Endothelial cell of umbilical vein (primary cell): ENCODE data around the gene MOCS2. TPM values are rescaled to one million over a fixed set of nuclear protein-coding genes. Genes with fewer than 3 reads are reported as not detected.

ENCODE experiments used
- BruUV-seq: library from RNA; stranded (reverse); fragments of 400-500 nt; replicated peaks from 2 replicates; lab custom pipeline; 2021; lab: Mats Ljungman, UMichigan
- CTCF ChIA-PET: fragments of 300-600, 350-600 bp; sonication (Branson Sonifier 250); formaldehyde crosslinking; loops from one replicate; lab custom pipeline; 2021; ENCODE audit warnings: antibody characterized with exemption, inconsistent platforms; lab: Charles Lee
- POLR2A ChIA-PET: fragments of 300-600, 350-600 bp; sonication (Branson Sonifier 250); formaldehyde crosslinking; loops from one replicate; lab custom pipeline; 2021; ENCODE audit warnings: antibody characterized with exemption, inconsistent platforms; lab: Charles Lee
- DNase-seq: peaks from one replicate; pipeline ENCODE4 v3.0.0-alpha.2; 2011; ENCODE audit warnings: low read depth, low spot score
- FAIRE-seq: peaks from 2 replicates; lab custom pipeline; 2011; peaks lifted over from hg19 to GRCh38; lab: Jason Lieb, UNC
- H2AFZ ChIP-seq: 2 replicates; pipeline ENCODE4 v1.6.0; 2012; ENCODE audit warnings: low read depth, low read length, control low read depth, inconsistent platforms
- H3K27ac ChIP-seq: 2 replicates; pipeline ENCODE4 v1.5.1; 2011; ENCODE audit warnings: low read depth, mild to moderate bottlenecking, control low read depth, low read length, moderate library complexity; ENCODE audit not compliant: insufficient read depth
- H3K27me3 ChIP-seq, 2 experiments: 2 replicates each; pipeline versions ENCODE4 v1.6.0 to v1.6.1; 2011; ENCODE audit warnings: low read length in 2 of 2, mixed read lengths in 1 of 2; ENCODE audit not compliant: control insufficient read depth in 2 of 2, insufficient read depth in 2 of 2
- H3K36me3 ChIP-seq, 2 experiments: 2 replicates in 1 of 2; 3 replicates in 1 of 2; pipeline ENCODE4 v1.5.1; 2011; ENCODE audit warnings: low read length in 2 of 2, mild to moderate bottlenecking in 1 of 2, moderate library complexity in 1 of 2; ENCODE audit not compliant: control insufficient read depth in 2 of 2, insufficient read depth in 2 of 2; ENCODE audit errors: extremely low read depth in 1 of 2
- H3K4me1 ChIP-seq: 3 replicates; pipeline ENCODE4 v1.5.1; 2011; ENCODE audit warnings: mild to moderate bottlenecking, low read length; ENCODE audit not compliant: control insufficient read depth, insufficient read depth; ENCODE audit errors: extremely low read depth
- H3K4me2 ChIP-seq: 2 replicates; pipeline ENCODE4 v1.6.1; 2011; ENCODE audit warnings: low read length, control low read depth, mixed read lengths; ENCODE audit not compliant: insufficient read depth
- H3K4me3 ChIP-seq, 3 experiments: fragments of 200-600 bp in 1 of 3; sonication (generic), shearing (Covaris generic) in 1 of 3; replicated peaks in 1 of 3; 2 replicates each; pipeline ENCODE4 v1.5.1; 2011 to 2016; ENCODE audit warnings: control low read depth in 3 of 3, low read length in 3 of 3, mild to moderate bottlenecking in 2 of 3, inconsistent platforms in 1 of 3, low read depth in 1 of 3, moderate library complexity in 1 of 3; ENCODE audit not compliant: insufficient read depth in 1 of 3
- H3K79me2 ChIP-seq: 2 replicates; pipeline ENCODE4 v1.6.0; 2012; ENCODE audit warnings: low read length, inconsistent platforms; ENCODE audit not compliant: control insufficient read depth, insufficient read depth
- H3K9ac ChIP-seq: replicated peaks from 2 replicates; pipeline ENCODE3; 2011; ENCODE audit warnings: low read length, control low read depth; ENCODE audit not compliant: insufficient read depth; ENCODE audit errors: extremely low read depth
- H3K9me1 ChIP-seq: replicated peaks from 3 replicates; pipeline ENCODE4 v1.6.0; 2011; ENCODE audit warnings: mild to moderate bottlenecking, low read length; ENCODE audit not compliant: control insufficient read depth, insufficient read depth; ENCODE audit errors: extremely low read depth
- H3K9me3 ChIP-seq: replicated peaks from 2 replicates; pipeline ENCODE4 v1.5.1; 2012; ENCODE audit warnings: low read length, inconsistent platforms; ENCODE audit not compliant: control insufficient read depth, insufficient read depth
- H4K20me1 ChIP-seq: replicated peaks from 2 replicates; pipeline ENCODE3; 2011; ENCODE audit warnings: mild to moderate bottlenecking, low read length; ENCODE audit not compliant: control insufficient read depth, insufficient read depth; ENCODE audit errors: extremely low read depth
- EZH2 ChIP-seq: IDR thresholded peaks from 2 replicates; pipeline ENCODE4 v1.6.1; 2012; ENCODE audit warnings: borderline replicate concordance, low read depth, mild to moderate bottlenecking, moderate library complexity, low read length, inconsistent platforms; ENCODE audit not compliant: severe bottlenecking
- FOS ChIP-seq: IDR thresholded peaks from 2 replicates; pipeline ENCODE4 v1.6.1; 2011; ENCODE audit warnings: mild to moderate bottlenecking, low read length, moderate library complexity, borderline replicate concordance; ENCODE audit not compliant: insufficient read depth
- GATA2 ChIP-seq: IDR thresholded peaks from 2 replicates; pipeline ENCODE4 v1.7.0; 2011; ENCODE audit warnings: low read depth, mild to moderate bottlenecking, moderate library complexity, mixed read lengths, low read length; ENCODE audit not compliant: insufficient read length, insufficient read depth
- JUN ChIP-seq: IDR thresholded peaks from 2 replicates; pipeline ENCODE4 v1.6.1; 2011; ENCODE audit warnings: borderline replicate concordance, low read depth; ENCODE audit not compliant: insufficient read length, insufficient read depth
- MYC ChIP-seq: IDR thresholded peaks from one replicate; pipeline ENCODE4 v1.6.1; 2011; ENCODE audit warnings: mild to moderate bottlenecking, low read depth, low read length
- POLR2A ChIP-seq: IDR thresholded peaks from 2 replicates; pipeline ENCODE4 v1.6.1; 2012; ENCODE audit warnings: low read depth, mild to moderate bottlenecking, control low read depth, low read length
- POLR2AphosphoS5 ChIP-seq: IDR thresholded peaks from 2 replicates; pipeline ENCODE4 v1.6.1; 2012; ENCODE audit warnings: low read depth, mild to moderate bottlenecking, control low read depth, low read length, moderate library complexity; ENCODE audit not compliant: insufficient read depth
- dilution Hi-C: fragments of 300-500 bp; cut with MboI; formaldehyde crosslinking; loops from one replicate; pipeline ENCODE4 v1.15.0; 2019; ENCODE audit warnings: low sequenced_read_pairs; ENCODE audit not compliant: extremely low pct_ligation_motif_present
- intact Hi-C: fragments of 100-400 bp; cut with micrococcal nuclease; formaldehyde crosslinking; loops from one replicate; pipeline ENCODE4 v1.10.0; 2022
- polyA plus RNA-seq, 4 experiments: library from polyadenylated mRNA; depleted of rRNA in 3 of 4; stranded (reverse) in 3 of 4; unstranded in 1 of 4; fragments of >200 nt; gene quantifications; 2 replicates each; pipeline versions ENCODE4 v1.2.1 to v1.2.3, GENCODE V29; 2011 to 2012; ENCODE audit warnings: missing spikeins in 1 of 4
- total RNA-seq: library from RNA; stranded (reverse); gene quantifications from 2 replicates; pipeline ENCODE4 v1.2.3, GENCODE V29; 2021
- TF ChIP-seq, protein P1 (sequence below), 2 donors: IDR thresholded peaks; 1 replicate in 1 of 2; 2 replicates in 1 of 2; pipeline ENCODE4 v1.5.1; 2011; ENCODE audit warnings: low read length in 2 of 2, mild to moderate bottlenecking in 2 of 2, moderate library complexity in 2 of 2, control low read depth in 1 of 2, inconsistent platforms in 1 of 2, low read depth in 1 of 2; ENCODE audit not compliant: insufficient read depth in 1 of 2; ENCODE audit errors: extremely low read depth in 1 of 2
- TF ChIP-seq, protein P2 (sequence below): IDR thresholded peaks from 2 replicates; pipeline ENCODE4 v1.6.1; 2011; ENCODE audit not compliant: insufficient read depth, insufficient read length

The MOCS2 gene
- total and polyA plus RNA-seq, 2 donors (not counting 3 experiments of a cell fraction or from before 2014, with no cell fraction given) = 14.3 to 31.5 TPM

DNA sequence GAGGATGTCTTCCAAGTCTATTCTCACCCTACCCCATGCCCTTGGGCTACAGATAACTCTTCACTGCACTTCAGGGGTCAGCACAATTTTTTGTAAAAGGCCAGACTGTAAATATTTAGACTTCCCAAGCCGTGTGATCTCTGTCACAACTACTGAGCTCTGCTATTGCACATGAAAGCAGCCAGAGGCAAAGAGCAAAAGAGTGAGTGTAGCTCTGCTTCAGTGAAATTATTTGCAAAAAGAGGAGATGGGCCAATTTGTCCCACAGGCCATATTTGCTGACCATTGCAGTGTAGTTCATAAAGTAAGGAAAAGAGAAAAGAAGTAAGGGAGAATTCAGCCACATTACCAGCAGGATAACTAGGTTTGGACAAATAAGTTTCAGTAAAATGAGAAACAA is 7.0 kb upstream of the MOCS2 start:
- H2AFZ ChIP-seq = no peak overlapping the region
- POLR2A ChIA-PET = no interaction called here
- dilution Hi-C loops = no loop called here
- H3K36me3 ChIP-seq = no peaks in the 10 kb centered on the region
- no peaks in the 10 kb centered on the region for H3K4me1 ChIP-seq
- no peak for TF ChIP-seq POLR2AphosphoS5
- TF ChIP-seq, protein P1, sequence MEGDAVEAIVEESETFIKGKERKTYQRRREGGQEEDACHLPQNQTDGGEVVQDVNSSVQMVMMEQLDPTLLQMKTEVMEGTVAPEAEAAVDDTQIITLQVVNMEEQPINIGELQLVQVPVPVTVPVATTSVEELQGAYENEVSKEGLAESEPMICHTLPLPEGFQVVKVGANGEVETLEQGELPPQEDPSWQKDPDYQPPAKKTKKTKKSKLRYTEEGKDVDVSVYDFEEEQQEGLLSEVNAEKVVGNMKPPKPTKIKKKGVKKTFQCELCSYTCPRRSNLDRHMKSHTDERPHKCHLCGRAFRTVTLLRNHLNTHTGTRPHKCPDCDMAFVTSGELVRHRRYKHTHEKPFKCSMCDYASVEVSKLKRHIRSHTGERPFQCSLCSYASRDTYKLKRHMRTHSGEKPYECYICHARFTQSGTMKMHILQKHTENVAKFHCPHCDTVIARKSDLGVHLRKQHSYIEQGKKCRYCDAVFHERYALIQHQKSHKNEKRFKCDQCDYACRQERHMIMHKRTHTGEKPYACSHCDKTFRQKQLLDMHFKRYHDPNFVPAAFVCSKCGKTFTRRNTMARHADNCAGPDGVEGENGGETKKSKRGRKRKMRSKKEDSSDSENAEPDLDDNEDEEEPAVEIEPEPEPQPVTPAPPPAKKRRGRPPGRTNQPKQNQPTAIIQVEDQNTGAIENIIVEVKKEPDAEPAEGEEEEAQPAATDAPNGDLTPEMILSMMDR (IDR thresholded peaks at IDR 0.05; ENCODE audit: extremely low read depth in 1 of 2, insufficient read depth in 1 of 2, low read depth in 1 of 2, low read length in 2 of 2) = no peak
- no peak for TF ChIP-seq MYC
- no peak for TF ChIP-seq JUN
- no peak for TF ChIP-seq GATA2
- no peak for TF ChIP-seq POLR2A
- TF ChIP-seq, protein P2, sequence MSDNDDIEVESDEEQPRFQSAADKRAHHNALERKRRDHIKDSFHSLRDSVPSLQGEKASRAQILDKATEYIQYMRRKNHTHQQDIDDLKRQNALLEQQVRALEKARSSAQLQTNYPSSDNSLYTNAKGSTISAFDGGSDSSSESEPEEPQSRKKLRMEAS = no peak
- TF ChIP-seq FOS = no peak
- no peak for TF ChIP-seq EZH2
- no peak overlapping the region for H3K4me3 ChIP-seq
- peaks cover 0 to 2% of the 10 kb centered on the region in 2 experiments for H3K27me3 ChIP-seq
- intact Hi-C loops = no loop called here
- H3K9me3 ChIP-seq = no peaks in the 10 kb centered on the region
- H3K27ac ChIP-seq = no peak overlapping the region
- H3K9me1 ChIP-seq = no peaks in the 10 kb centered on the region
- FAIRE-seq (no peak), DNase-seq (no peak)
- no peaks in the 10 kb centered on the region for H4K20me1 ChIP-seq
- CTCF ChIA-PET = interaction anchor here (1.4 to 3.6 kb wide), 2 partner anchors 54 to 167 kb away, joined by 3 to 53 read pairs; no protein-coding TSS in a partner anchor
- no peak overlapping the region for H3K9ac ChIP-seq
- H3K79me2 ChIP-seq = no peaks in the 10 kb centered on the region
- BruUV-seq = no TSS peak
- H3K4me2 ChIP-seq = no peak overlapping the region
